Osteoblast (primary cell): ENCODE results near the gene LRP1B. TPM values are rescaled to one million over a fixed set of nuclear protein-coding genes. Genes with fewer than 3 reads are reported as not detected.

Experiments
- DNase-seq: peaks from one replicate; pipeline ENCODE4 v3.0.0; 2011; ENCODE audit warnings: low spot score, mixed read lengths; ENCODE audit not compliant: insufficient read length; ENCODE audit errors: missing footprints
- H2AFZ ChIP-seq: 2 replicates; pipeline ENCODE4 v1.6.0; 2011; ENCODE audit warnings: mild to moderate bottlenecking, low read length
- H3K27ac ChIP-seq: 2 replicates; pipeline ENCODE4 v1.5.1; 2011; ENCODE audit warnings: mild to moderate bottlenecking, low read depth, low read length, moderate library complexity
- H3K27me3 ChIP-seq: 2 replicates; pipeline ENCODE4 v1.6.0; 2012; ENCODE audit warnings: mild to moderate bottlenecking, control low read depth, inconsistent platforms, low read length, moderate library complexity; ENCODE audit not compliant: insufficient read depth
- H3K36me3 ChIP-seq: 2 replicates; pipeline ENCODE4 v1.5.1; 2011; ENCODE audit warnings: mild to moderate bottlenecking, low read length, control low read depth, moderate library complexity; ENCODE audit not compliant: insufficient read depth
- H3K4me1 ChIP-seq: 2 replicates; pipeline ENCODE4 v1.5.1; 2011; ENCODE audit warnings: mild to moderate bottlenecking, low read length, control low read depth, moderate library complexity; ENCODE audit not compliant: insufficient read depth
- H3K4me2 ChIP-seq: 2 replicates; pipeline ENCODE4 v1.6.0; 2011; ENCODE audit warnings: mild to moderate bottlenecking, low read length; ENCODE audit not compliant: insufficient read depth
- H3K4me3 ChIP-seq: fragments of 200-600 bp; sonication (generic); 3 replicates; pipeline ENCODE4 v1.5.1; 2012; ENCODE audit warnings: mild to moderate bottlenecking, low read length, inconsistent platforms; ENCODE audit not compliant: insufficient read depth
- H3K79me2 ChIP-seq: 2 replicates; pipeline ENCODE4 v1.6.0; 2012; ENCODE audit warnings: mild to moderate bottlenecking, low read length, control low read depth, inconsistent platforms; ENCODE audit not compliant: insufficient read depth
- H3K9me3 ChIP-seq: 2 replicates; pipeline ENCODE4 v1.5.1; 2011; ENCODE audit warnings: low read depth, low read length, control low read depth
- H4K20me1 ChIP-seq: 2 replicates; pipeline ENCODE4 v1.6.0; 2012; ENCODE audit warnings: mild to moderate bottlenecking, low read length, control low read depth; ENCODE audit not compliant: insufficient read depth
- total RNA-seq: library from RNA; depleted of rRNA; stranded (reverse); fragments of >200 nt; gene quantifications from 2 replicates; pipeline ENCODE4 v1.2.3, GENCODE V29; 2012
- TF ChIP-seq, protein P1 (sequence below): IDR thresholded peaks from 2 replicates; pipeline ENCODE4 v1.5.1; 2011; ENCODE audit warnings: mild to moderate bottlenecking, low read depth, low read length, moderate library complexity; ENCODE audit errors: extremely low read depth

Gene LRP1B
- total RNA-seq, 1 donor: not detected

DNA sequence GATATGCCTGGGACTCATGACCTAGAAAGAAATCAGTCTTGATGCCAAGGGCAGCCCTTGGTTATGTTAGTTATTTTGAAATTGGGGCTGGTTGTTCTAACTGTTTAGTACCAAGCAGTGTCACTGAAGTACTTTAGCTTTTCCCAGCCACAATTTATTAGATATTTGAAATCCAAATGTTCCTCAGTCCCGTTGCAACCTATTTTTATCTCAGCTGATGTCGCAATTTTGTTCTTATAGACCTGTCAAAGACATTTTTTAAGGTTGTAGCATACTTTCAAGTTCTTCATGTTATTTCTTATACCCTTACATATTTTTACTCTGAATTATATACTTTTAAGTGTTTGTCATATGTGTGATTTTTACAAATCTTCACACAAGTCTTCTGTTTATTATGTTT is 100.1 kb downstream of the LRP1B start:
- no peak overlapping the region for H3K27ac ChIP-seq

DNA sequence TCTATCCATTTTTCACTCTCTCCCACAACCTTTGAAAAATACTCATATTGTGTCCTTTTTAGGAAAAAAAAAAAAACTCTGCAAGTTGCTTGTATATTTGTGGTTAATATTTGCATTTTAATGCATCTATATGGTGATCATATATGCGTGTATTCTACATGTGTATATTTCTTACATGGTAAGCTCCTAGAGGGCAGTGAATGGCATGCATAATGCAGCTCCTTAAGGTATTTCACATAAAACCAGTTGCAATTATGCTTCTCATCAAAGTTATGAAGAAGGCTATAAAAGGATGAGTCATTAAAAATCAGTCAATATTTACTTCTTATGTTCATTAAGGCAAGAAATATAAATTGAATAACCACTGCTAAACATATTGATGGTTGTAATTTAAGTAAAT is 100.8 kb downstream of the LRP1B start:
- Histone ChIP-seq H2AFZ (no peak overlapping the region), H3K4me3 (no peak overlapping the region), H3K36me3 (no peaks in the 10 kb centered on the region), H3K4me2 (no peak overlapping the region), H4K20me1 (no peaks in the 10 kb centered on the region), H3K79me2 (no peaks in the 10 kb centered on the region), H3K4me1 (no peaks in the 10 kb centered on the region), H3K9me3 (no peaks in the 10 kb centered on the region), H3K27ac (no peak overlapping the region), H3K27me3 (no peaks in the 10 kb centered on the region)
- TF ChIP-seq, protein P1, sequence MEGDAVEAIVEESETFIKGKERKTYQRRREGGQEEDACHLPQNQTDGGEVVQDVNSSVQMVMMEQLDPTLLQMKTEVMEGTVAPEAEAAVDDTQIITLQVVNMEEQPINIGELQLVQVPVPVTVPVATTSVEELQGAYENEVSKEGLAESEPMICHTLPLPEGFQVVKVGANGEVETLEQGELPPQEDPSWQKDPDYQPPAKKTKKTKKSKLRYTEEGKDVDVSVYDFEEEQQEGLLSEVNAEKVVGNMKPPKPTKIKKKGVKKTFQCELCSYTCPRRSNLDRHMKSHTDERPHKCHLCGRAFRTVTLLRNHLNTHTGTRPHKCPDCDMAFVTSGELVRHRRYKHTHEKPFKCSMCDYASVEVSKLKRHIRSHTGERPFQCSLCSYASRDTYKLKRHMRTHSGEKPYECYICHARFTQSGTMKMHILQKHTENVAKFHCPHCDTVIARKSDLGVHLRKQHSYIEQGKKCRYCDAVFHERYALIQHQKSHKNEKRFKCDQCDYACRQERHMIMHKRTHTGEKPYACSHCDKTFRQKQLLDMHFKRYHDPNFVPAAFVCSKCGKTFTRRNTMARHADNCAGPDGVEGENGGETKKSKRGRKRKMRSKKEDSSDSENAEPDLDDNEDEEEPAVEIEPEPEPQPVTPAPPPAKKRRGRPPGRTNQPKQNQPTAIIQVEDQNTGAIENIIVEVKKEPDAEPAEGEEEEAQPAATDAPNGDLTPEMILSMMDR: no peak
- no peak for DNase-seq

More for the DNA sequence above, 100.1 kb downstream of the LRP1B start:
- TF ChIP-seq, protein P1: no peak
- no peaks in the 10 kb centered on the region for H3K27me3 ChIP-seq
- H3K4me2 ChIP-seq: no peak overlapping the region
- H3K4me1 ChIP-seq: no peaks in the 10 kb centered on the region
- H3K36me3 ChIP-seq: no peaks in the 10 kb centered on the region
- no peak overlapping the region for H3K4me3 ChIP-seq
- H3K9me3 ChIP-seq: no peaks in the 10 kb centered on the region
- no peak overlapping the region for H2AFZ ChIP-seq
- H4K20me1 ChIP-seq: no peaks in the 10 kb centered on the region
- no peaks in the 10 kb centered on the region for H3K79me2 ChIP-seq
- no peak for DNase-seq

DNA sequence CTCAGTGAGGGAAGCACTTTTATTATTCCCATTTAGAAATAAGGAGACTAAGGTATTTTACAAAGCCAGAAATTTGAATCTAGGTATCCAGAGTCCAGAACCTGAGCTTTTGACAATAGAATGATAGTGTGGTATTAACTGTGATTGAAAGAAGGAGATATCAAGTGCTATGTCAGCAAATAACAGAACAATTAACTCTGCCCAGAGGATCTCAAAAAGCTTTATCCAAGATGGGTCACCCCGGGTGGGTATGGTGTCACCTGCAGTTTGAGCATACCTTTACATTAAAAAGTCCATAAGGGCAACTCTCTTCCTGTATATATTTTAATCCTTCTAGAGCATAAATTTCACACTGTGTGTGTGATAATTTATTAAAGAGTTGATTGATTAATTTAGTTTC is 105.4 kb downstream of the LRP1B start:
- H3K4me3 ChIP-seq: no peak overlapping the region

DNA sequence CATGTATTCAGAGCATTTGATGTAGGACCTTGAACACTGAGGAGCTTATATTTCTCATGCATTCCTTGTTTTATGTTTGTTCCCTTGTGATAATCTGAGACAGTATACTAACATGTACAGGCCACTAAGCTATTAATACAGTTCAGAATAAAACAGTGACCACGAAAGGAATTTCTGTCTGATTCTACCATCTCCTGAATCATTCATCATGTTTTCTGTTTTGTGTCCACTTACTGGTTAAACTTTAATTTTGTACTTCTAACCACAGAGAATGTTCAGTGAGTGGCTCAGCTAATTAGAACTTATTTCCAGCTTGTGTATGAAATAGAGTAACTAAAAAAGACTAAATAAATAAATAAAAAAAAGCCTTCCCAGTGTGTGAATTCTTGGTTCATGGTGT is 110.4 kb downstream of the LRP1B start:
- no peaks in the 10 kb centered on the region for H3K27me3 ChIP-seq
- H3K9me3 ChIP-seq: peaks cover 3% of the 10 kb centered on the region
- H3K4me3 ChIP-seq: no peak overlapping the region
- H2AFZ ChIP-seq: no peak overlapping the region
- DNase-seq: no peak
- H3K79me2 ChIP-seq: no peaks in the 10 kb centered on the region
- H4K20me1 ChIP-seq: no peaks in the 10 kb centered on the region
- no peaks in the 10 kb centered on the region for H3K4me1 ChIP-seq
- no peak overlapping the region for H3K27ac ChIP-seq
- H3K4me2 ChIP-seq: no peak overlapping the region
- H3K36me3 ChIP-seq: no peaks in the 10 kb centered on the region
- TF ChIP-seq, protein P1: no peak

More for the DNA sequence above, 105.4 kb downstream of the LRP1B start:
- H3K9me3 ChIP-seq: no peaks in the 10 kb centered on the region
- no peak for DNase-seq
- TF ChIP-seq, protein P1: no peak
- no peaks in the 10 kb centered on the region for H3K4me1 ChIP-seq
- no peaks in the 10 kb centered on the region for H3K79me2 ChIP-seq
- no peak overlapping the region for H2AFZ ChIP-seq
- H3K36me3 ChIP-seq: no peaks in the 10 kb centered on the region
- no peak overlapping the region for H3K4me2 ChIP-seq
- H3K27ac ChIP-seq: no peak overlapping the region
- H3K27me3 ChIP-seq: no peaks in the 10 kb centered on the region
- no peaks in the 10 kb centered on the region for H4K20me1 ChIP-seq
